Muscle layer of duodenum (tissue), 2 donors: ENCODE results near the gene MVK.
"Not testable (repeated sequence)": the region's sequence is repeated elsewhere in the genome, so short reads cannot be mapped to it uniquely, and the experiment has no call there.

Experiments used
- H3K27ac ChIP-seq: one replicate; pipeline ENCODE4 v1.7.0; 2013; ENCODE audit warnings: mild to moderate bottlenecking, low read length
- H3K27me3 ChIP-seq: one replicate; pipeline ENCODE4 v1.7.0; 2013; ENCODE audit warnings: low read depth, mild to moderate bottlenecking, control low read depth, low read length
- H3K36me3 ChIP-seq, 2 donors: one replicate each; pipeline ENCODE4 v1.7.0; 2013; ENCODE audit warnings: low read length in 2 of 2, control low read depth in 1 of 2, mild to moderate bottlenecking in 1 of 2; ENCODE audit not compliant: insufficient read depth in 2 of 2, control insufficient read depth in 1 of 2
- H3K4me1 ChIP-seq, 2 donors: one replicate each; pipeline ENCODE4 v1.7.0; 2013; ENCODE audit warnings: low read length in 2 of 2, mild to moderate bottlenecking in 2 of 2, control low read depth in 1 of 2, moderate library complexity in 1 of 2; ENCODE audit not compliant: insufficient read depth in 2 of 2, control insufficient read depth in 1 of 2
- H3K4me3 ChIP-seq, 2 donors: one replicate each; pipeline ENCODE4 v1.7.0; 2013; ENCODE audit warnings: low read length in 2 of 2, low read depth in 1 of 2, mild to moderate bottlenecking in 1 of 2
- H3K9me3 ChIP-seq, 2 donors: one replicate each; pipeline ENCODE4 v1.7.0; 2013; ENCODE audit warnings: low read length in 2 of 2, control low read depth in 1 of 2, mild to moderate bottlenecking in 1 of 2; ENCODE audit not compliant: control insufficient read depth in 1 of 2
- donor health status: healthy.

The MVK gene

DNA sequence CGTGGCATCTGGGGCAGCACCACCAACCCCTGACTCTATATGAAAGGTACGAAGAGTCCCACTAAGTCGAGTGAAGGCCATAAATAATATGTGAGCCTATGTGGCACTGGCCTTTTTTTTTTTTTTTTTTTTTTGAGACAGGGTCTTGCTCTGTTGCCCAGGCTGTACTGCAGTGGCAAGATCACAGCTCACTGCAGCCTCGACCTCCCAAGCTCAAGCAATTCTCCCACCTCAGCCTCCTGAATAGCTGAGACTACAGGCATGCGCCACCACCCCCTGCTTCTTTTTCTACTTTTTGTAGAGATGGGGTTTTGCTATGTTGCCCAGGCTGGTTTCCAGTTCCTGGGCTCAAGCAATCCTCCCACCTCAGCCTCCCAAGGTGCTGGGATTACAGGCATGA, 28.5 kb downstream of the MVK start:
- H3K4me3 ChIP-seq, H3K36me3 ChIP-seq, H3K27me3 ChIP-seq, H3K9me3 ChIP-seq, H3K27ac ChIP-seq: not testable (repeated sequence)
- H3K4me1 ChIP-seq: peaks cover 3 to 19% of the 10 kb centered on the region in 2 donors

DNA sequence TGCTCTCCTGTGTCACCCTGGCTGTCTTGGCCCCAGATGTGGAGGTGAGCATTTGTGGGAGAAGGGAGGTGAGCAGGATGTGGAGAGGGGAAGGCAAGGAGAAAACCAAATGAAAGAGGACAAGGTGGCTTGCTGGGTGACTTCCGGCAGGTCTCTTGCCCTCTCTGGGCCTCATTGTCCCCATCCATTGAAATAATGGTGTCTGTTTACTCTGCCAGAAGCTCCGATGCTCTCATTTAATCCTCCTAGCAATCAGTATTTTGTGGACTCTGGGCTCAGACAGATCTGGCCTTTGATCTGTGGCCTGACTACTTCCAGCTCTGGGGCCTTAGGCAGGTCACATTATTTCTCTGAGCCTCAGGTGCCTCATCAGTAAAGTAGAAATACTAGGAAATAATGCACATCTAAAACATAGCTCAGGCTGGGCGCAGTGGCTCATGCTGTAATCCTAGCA, 30.6 kb downstream of the MVK start:
- peaks cover 0 to 11% of the 10 kb centered on the region in 2 donors for H3K4me1 ChIP-seq
- no peak overlapping the region for H3K27ac ChIP-seq
- H3K36me3 ChIP-seq: no peaks in the 10 kb centered on the region
- H3K27me3 ChIP-seq: no peaks in the 10 kb centered on the region
- H3K4me3 ChIP-seq: no peak overlapping the region
- H3K9me3 ChIP-seq: no peaks in the 10 kb centered on the region

DNA sequence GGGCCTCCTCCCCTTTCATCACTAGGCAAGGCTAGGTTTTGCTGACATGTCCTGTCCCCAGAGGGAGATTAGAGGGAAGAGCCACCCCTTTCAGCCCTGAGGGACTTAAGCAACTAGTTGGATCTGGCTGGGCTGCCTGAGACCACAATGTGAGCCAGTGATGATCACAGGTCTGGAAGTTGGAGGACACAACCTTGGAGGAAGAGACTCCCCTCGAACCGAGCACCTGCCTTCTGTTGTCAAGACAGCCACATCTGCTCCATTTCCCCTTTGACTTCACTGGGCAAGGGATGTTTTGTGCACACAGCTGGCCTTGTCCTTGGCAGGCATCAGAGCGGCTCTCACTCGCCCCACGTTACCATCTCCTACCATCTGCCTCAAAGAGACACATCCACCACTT, 31.4 kb downstream of the MVK start:
- Histone ChIP-seq H3K27me3 (no peaks in the 10 kb centered on the region), H3K27ac (no peak overlapping the region), H3K9me3 (no peaks in the 10 kb centered on the region), H3K4me1 (peaks cover 0 to 11% of the 10 kb centered on the region in 2 donors), H3K4me3 (no peak overlapping the region), H3K36me3 (no peaks in the 10 kb centered on the region)

GRCh38 chr12:109605599-109606228, 32.1 kb downstream of the MVK start:
- Histone ChIP-seq H3K9me3 (no peaks in the 10 kb centered on the region), H3K27ac (no peak overlapping the region), H3K36me3 (no peaks in the 10 kb centered on the region), H3K4me3 (no peak overlapping the region), H3K27me3 (no peaks in the 10 kb centered on the region), H3K4me1 (peaks cover 0 to 11% of the 10 kb centered on the region in 2 donors)

DNA sequence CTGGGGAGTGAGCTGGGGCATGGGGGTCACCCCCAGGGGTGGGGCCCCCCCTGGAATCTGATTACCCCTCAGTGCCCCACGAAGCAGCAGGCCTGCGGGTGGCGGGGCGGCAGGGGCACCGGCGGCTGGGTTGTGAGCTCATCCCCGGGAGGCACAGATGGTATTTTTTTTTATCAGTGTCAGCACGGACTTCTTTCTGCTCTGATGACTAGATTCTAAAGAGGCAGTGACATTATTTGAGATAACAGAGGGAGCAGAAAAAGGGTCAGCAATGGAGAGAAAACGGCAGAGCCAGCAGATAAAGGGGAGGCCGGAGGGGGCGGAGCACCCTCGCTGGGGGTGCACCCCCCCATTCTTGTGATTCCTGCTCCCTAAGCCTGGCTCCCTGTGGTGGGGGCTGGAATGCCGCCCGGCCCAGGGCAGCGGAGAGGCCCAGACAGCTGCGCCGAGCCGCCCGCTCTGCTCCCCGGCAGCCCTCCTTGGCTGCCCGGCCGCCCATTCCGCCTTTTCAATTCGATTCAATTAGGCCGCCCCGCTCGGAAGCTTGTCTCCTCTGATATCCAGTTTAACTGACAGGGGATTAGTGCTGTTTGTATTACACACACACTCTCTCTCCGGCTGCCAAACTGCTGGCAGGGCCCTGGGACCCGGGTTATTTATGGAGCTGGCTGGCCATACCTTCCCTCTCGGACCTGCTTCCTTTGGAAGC, 32.9 kb downstream of the MVK start:
- no peak overlapping the region for H3K27ac ChIP-seq
- H3K4me3 ChIP-seq: no peak overlapping the region

GRCh38 chr12:109607618-109608017, 34.0 kb downstream of the MVK start:
- no peaks in the 10 kb centered on the region for H3K27me3 ChIP-seq
- no peak overlapping the region for H3K4me3 ChIP-seq
- no peak overlapping the region for H3K27ac ChIP-seq
- peaks cover 0 to 11% of the 10 kb centered on the region in 2 donors for H3K4me1 ChIP-seq
- H3K9me3 ChIP-seq: no peaks in the 10 kb centered on the region
- H3K36me3 ChIP-seq: no peaks in the 10 kb centered on the region

More for the DNA sequence above, 32.9 kb downstream of the MVK start:
- Histone ChIP-seq H3K9me3 (no peaks in the 10 kb centered on the region), H3K36me3 (no peaks in the 10 kb centered on the region), H3K4me1 (peaks cover 0 to 11% of the 10 kb centered on the region in 2 donors), H3K27me3 (no peaks in the 10 kb centered on the region)

DNA sequence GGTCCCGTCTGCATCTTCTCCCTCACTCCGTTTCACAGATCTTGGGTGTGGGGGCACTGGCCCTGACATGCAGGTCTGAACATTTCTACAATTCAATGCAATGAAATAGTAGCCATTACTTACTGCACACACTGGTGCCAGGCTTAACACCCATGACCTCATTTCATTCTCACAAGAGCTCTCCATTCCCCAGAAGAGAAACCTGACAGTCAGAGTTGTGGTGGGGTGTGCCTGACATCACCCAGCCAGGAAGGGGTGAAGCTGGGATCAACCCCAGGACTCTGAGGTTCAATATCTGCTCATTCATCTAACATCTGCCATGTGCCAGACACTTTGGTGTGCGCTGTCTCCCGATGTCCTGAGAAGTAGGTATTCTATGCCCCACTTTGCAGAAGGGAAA, 34.7 kb downstream of the MVK start:
- Histone ChIP-seq H3K27me3 (no peaks in the 10 kb centered on the region), H3K4me1 (peaks cover 0 to 13% of the 10 kb centered on the region in 2 donors), H3K36me3 (no peaks in the 10 kb centered on the region), H3K4me3 (no peak overlapping the region), H3K27ac (no peak overlapping the region), H3K9me3 (no peaks in the 10 kb centered on the region)

DNA sequence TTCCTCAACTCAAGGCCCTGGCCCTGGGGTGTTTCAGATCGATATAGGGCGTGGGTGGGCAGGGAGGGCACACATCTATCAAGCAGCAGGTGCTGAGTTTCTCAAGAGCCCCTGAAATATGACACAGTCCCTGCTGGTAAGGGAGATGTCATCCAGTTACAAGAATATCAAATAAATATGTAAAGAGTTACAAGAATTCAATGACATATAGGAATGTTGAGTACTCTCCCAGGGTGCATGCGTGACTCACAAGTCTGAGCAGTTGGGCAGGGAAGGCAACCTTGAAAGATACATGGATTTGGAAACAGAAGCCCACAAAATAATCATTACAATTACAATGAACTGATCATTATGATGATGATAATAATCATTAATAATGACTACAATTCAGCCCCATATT, 35.2 kb downstream of the MVK start:
- Histone ChIP-seq H3K27ac (no peak overlapping the region), H3K36me3 (no peaks in the 10 kb centered on the region), H3K27me3 (no peaks in the 10 kb centered on the region), H3K9me3 (no peaks in the 10 kb centered on the region), H3K4me3 (no peak overlapping the region), H3K4me1 (peaks cover 0 to 14% of the 10 kb centered on the region in 2 donors)

DNA sequence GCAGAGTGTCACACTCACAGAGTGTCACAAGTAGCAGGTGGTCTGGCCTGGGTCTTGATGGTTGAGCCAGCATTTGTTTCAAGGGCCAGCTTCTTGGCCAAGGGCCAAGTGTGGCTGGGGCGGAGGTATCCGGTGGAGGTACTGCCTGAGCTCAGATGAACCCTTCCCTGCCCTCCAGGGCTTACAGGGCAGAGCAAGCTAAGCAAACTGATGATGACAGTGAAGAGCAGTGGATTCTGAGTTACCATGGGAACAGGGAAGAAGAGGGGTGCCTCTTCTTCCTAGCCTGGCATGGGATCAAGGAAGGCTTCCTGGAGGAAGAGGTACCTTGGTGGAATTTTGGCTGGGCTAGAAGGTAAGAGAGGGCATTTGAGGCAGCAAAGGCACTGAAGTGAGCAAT, 35.7 kb downstream of the MVK start:
- Histone ChIP-seq H3K9me3 (no peaks in the 10 kb centered on the region), H3K27me3 (no peaks in the 10 kb centered on the region), H3K27ac (no peak overlapping the region), H3K36me3 (no peaks in the 10 kb centered on the region), H3K4me3 (no peak overlapping the region), H3K4me1 (peaks cover 0 to 14% of the 10 kb centered on the region in 2 donors)

DNA sequence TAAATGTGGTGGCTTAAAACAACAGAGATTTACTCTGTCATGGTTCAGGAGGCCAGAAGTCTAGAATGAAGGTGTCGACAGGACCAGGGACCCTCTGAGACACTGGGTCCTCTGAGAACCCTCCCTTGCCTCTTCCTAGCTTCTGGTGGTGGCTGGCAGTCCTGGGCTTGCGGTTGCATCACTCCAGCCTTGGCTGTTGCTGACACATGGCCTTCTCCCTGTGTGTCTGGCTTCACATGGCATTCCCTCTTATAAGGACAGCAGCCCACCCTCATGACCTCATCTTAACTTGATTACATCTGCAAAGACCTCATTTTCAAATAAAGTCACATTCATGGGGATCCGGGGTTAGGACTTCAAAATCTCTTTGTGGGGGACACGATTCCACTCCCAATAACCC, 36.9 kb downstream of the MVK start:
- H3K4me1 ChIP-seq: peaks cover 0 to 14% of the 10 kb centered on the region in 2 donors
- no peaks in the 10 kb centered on the region for H3K36me3 ChIP-seq
- H3K27me3 ChIP-seq: no peaks in the 10 kb centered on the region
- no peaks in the 10 kb centered on the region for H3K9me3 ChIP-seq
- H3K27ac ChIP-seq: no peak overlapping the region
- H3K4me3 ChIP-seq: no peak overlapping the region

DNA sequence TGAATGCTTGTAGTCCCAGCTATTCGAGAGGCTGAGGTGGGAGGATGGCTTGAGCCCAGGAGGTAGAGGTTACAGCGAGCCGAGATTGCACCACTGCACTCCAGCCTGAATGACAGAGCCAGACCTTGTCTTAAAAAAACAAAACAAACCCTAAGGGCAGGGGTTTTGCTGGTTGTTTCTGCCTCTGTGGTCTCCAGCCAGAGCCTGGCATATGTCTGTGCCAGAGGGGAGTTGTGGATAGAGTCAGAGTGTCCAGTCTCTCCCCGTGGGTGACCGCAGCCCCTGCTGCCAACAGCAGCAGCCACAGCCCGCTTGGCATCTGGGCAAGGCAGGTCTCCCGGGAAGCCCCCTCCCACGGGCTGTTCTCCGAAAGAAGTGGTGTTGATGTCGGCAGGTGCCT, 37.6 kb downstream of the MVK start:
- no peaks in the 10 kb centered on the region for H3K9me3 ChIP-seq
- no peak overlapping the region for H3K4me3 ChIP-seq
- no peaks in the 10 kb centered on the region for H3K27me3 ChIP-seq
- no peaks in the 10 kb centered on the region for H3K36me3 ChIP-seq
- no peak overlapping the region for H3K27ac ChIP-seq
- peaks cover 0 to 12% of the 10 kb centered on the region in 2 donors for H3K4me1 ChIP-seq
